ENCODE data around the gene ACTG2. TPM values are rescaled to one million over a fixed set of nuclear protein-coding genes. Genes with fewer than 3 reads are reported as not detected.

The ACTG2 gene
- total and polyA plus RNA-seq, 10 of the 15 experiments (the other 5 are each of a cell fraction or from before 2014, with no cell fraction given), result 0.06 to 0.97 (median 0.12) TPM; not detected in 7

DNA sequence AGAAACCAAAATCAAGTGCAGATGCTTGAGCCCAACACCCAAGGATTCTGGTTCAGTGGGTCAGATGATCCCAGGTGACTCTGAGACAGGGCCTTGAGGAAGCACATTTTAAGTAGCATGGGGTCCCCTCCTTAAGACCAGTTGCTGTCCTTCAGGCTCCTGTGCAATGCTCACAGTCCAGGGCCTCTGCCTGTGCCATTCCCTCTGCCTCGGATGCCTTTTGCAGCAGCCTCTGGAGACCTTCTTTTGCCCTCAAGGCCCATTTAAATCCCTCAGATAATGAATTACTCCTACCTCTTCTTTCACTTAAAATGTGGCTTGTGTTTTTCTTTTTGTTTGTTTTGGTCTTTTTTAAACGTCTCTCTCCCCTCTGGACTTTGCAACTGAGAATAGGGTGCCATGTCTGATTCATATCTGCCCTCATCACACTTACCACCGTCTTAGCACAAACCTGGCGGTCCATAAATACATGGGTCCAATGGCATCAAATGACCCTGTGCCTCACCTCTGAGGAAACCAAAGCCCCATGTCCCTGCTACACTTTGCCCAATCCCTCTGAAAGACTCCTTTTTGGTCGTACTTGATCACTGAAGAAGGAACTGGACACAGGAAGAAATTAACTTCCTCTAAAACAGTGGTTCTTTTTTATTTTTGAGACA, 14.2 kb downstream of the ACTG2 start:
- no peak overlapping the region for H3K27ac ChIP-seq (ENCODE audit: control insufficient read depth, insufficient read depth)
- H3K36me3 ChIP-seq (ENCODE audit: control insufficient read depth in 2 of 2, insufficient read depth in 2 of 2, low read length in 1 of 2), result no peaks in the 10 kb centered on the region
- H3K9me3 ChIP-seq (replicated peaks; ENCODE audit: control insufficient read depth, insufficient read depth, low read length), result no peaks in the 10 kb centered on the region
- no peak overlapping the region for H3K4me3 ChIP-seq
- no peaks in the 10 kb centered on the region for H3K79me2 ChIP-seq (ENCODE audit: control insufficient read depth, insufficient read depth, low read length)
- H3K9ac ChIP-seq (ENCODE audit: control insufficient read depth, insufficient read depth, low read length), result no peak overlapping the region
- RAD21 ChIA-PET (ENCODE audit: unreplicated experiment), result interaction anchor here (1.1 to 2.8 kb wide), 11 partner anchors 12 to 241 kb away, joined by 3 to 52 read pairs (median 9); partner anchors contain the start of genes BOLA3 and STAMBP
- FAIRE-seq, result no peak
- SMC1A ChIA-PET (ENCODE audit: uncharacterized antibody, unreplicated experiment), result interaction anchor here (0.5 to 5.0 kb wide), 21 partner anchors 8 to 292 kb away, joined by 3 to 45 read pairs (median 5); partner anchors contain the start of genes BOLA3 and MTHFD2
- CTCF ChIA-PET, result interaction anchor here (1.1 to 5.4 kb wide), 17 partner anchors 8 to 342 kb away, joined by 3 to 78 read pairs (median 8); partner anchors contain the start of gene BOLA3
- no peaks in the 10 kb centered on the region; a peak in 1 of 4 replicates for H3K27me3 ChIP-seq (replicated peaks in 1 of 2; ENCODE audit: control insufficient read depth in 2 of 2, insufficient read depth in 2 of 2, low read length in 1 of 2)
- H2AFZ ChIP-seq (ENCODE audit: control insufficient read depth, low read depth, low read length), result peak overlapping the region; percentile 63; the same call in 1 of the 2 replicates
- WGBS (ENCODE audit: insufficient coverage, insufficient replicate concordance, low lambda C conversion rate, missing lambda C conversion rate), result 41% methylated on average over 5 of the region's 5 CpGs
- no peak for DNase-seq (ENCODE audit: low read depth, low spot score)
- in situ Hi-C loops (cut with MboI) (no loop called here), intact Hi-C loops (cut with micrococcal nuclease; ENCODE audit: unreplicated experiment) (loop anchor here (5.0 kb wide), 3 partner anchors 175 to 240 kb away; partner anchors contain the start of gene BOLA3)
- ATAC-seq, result no peak
- H3K4me1 ChIP-seq (ENCODE audit: control insufficient read depth, insufficient read depth, low read length), result no peaks in the 10 kb centered on the region
- POLR2A ChIA-PET, result interaction anchor here (1.2 kb wide), 1 partner anchor 81 kb away, joined by 4 read pairs; no protein-coding TSS in a partner anchor
- no peaks in the 10 kb centered on the region for H4K20me1 ChIP-seq (ENCODE audit: control insufficient read depth, insufficient read depth)
- no peak overlapping the region for H3K4me2 ChIP-seq (ENCODE audit: control insufficient read depth, insufficient read depth)
- BruUV-seq (replicated peaks), result no TSS peak
- TF ChIP-seq IKZF1 (conservative IDR thresholded peaks at IDR 0.05) (no peak), EZH2 (IDR thresholded peaks at IDR 0.05; ENCODE audit: borderline replicate concordance, control insufficient read depth, low read depth, low read length) (no peak), CBFB (IDR thresholded peaks at IDR 0.05; ENCODE audit: low read depth) (no peak), POLR2AphosphoS2 (IDR thresholded peaks at IDR 0.05; ENCODE audit: low read depth, low read length) (no peak), SP1 (IDR thresholded peaks at IDR 0.05; ENCODE audit: low read depth, low read length) (no peak), MTA3 (IDR thresholded peaks at IDR 0.05; ENCODE audit: borderline replicate concordance, low read length) (no peak)
- TF ChIP-seq, protein P1, sequence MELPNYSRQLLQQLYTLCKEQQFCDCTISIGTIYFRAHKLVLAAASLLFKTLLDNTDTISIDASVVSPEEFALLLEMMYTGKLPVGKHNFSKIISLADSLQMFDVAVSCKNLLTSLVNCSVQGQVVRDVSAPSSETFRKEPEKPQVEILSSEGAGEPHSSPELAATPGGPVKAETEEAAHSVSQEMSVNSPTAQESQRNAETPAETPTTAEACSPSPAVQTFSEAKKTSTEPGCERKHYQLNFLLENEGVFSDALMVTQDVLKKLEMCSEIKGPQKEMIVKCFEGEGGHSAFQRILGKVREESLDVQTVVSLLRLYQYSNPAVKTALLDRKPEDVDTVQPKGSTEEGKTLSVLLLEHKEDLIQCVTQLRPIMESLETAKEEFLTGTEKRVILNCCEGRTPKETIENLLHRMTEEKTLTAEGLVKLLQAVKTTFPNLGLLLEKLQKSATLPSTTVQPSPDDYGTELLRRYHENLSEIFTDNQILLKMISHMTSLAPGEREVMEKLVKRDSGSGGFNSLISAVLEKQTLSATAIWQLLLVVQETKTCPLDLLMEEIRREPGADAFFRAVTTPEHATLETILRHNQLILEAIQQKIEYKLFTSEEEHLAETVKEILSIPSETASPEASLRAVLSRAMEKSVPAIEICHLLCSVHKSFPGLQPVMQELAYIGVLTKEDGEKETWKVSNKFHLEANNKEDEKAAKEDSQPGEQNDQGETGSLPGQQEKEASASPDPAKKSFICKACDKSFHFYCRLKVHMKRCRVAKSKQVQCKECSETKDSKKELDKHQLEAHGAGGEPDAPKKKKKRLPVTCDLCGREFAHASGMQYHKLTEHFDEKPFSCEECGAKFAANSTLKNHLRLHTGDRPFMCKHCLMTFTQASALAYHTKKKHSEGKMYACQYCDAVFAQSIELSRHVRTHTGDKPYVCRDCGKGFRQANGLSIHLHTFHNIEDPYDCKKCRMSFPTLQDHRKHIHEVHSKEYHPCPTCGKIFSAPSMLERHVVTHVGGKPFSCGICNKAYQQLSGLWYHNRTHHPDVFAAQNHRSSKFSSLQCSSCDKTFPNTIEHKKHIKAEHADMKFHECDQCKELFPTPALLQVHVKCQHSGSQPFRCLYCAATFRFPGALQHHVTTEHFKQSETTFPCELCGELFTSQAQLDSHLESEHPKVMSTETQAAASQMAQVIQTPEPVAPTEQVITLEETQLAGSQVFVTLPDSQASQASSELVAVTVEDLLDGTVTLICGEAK (IDR thresholded peaks at IDR 0.05; ENCODE audit: borderline replicate concordance), result no peak
- TF ChIP-seq, protein P2, sequence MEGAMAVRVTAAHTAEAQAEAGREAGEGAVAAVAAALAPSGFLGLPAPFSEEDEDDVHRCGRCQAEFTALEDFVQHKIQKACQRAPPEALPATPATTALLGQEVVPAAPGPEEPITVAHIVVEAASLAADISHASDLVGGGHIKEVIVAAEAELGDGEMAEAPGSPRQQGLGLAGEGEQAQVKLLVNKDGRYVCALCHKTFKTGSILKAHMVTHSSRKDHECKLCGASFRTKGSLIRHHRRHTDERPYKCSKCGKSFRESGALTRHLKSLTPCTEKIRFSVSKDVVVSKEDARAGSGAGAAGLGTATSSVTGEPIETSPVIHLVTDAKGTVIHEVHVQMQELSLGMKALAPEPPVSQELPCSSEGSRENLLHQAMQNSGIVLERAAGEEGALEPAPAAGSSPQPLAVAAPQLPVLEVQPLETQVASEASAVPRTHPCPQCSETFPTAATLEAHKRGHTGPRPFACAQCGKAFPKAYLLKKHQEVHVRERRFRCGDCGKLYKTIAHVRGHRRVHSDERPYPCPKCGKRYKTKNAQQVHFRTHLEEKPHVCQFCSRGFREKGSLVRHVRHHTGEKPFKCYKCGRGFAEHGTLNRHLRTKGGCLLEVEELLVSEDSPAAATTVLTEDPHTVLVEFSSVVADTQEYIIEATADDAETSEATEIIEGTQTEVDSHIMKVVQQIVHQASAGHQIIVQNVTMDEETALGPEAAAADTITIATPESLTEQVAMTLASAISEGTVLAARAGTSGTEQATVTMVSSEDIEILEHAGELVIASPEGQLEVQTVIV (IDR thresholded peaks at IDR 0.05; ENCODE audit: borderline replicate concordance, partially characterized antibody), result no peak
- TF ChIP-seq, protein P3, sequence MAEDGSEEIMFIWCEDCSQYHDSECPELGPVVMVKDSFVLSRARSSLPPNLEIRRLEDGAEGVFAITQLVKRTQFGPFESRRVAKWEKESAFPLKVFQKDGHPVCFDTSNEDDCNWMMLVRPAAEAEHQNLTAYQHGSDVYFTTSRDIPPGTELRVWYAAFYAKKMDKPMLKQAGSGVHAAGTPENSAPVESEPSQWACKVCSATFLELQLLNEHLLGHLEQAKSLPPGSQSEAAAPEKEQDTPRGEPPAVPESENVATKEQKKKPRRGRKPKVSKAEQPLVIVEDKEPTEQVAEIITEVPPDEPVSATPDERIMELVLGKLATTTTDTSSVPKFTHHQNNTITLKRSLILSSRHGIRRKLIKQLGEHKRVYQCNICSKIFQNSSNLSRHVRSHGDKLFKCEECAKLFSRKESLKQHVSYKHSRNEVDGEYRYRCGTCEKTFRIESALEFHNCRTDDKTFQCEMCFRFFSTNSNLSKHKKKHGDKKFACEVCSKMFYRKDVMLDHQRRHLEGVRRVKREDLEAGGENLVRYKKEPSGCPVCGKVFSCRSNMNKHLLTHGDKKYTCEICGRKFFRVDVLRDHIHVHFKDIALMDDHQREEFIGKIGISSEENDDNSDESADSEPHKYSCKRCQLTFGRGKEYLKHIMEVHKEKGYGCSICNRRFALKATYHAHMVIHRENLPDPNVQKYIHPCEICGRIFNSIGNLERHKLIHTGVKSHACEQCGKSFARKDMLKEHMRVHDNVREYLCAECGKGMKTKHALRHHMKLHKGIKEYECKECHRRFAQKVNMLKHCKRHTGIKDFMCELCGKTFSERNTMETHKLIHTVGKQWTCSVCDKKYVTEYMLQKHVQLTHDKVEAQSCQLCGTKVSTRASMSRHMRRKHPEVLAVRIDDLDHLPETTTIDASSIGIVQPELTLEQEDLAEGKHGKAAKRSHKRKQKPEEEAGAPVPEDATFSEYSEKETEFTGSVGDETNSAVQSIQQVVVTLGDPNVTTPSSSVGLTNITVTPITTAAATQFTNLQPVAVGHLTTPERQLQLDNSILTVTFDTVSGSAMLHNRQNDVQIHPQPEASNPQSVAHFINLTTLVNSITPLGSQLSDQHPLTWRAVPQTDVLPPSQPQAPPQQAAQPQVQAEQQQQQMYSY (CRISPR knock-in tag; IDR thresholded peaks at IDR 0.05), result no peak
